AG09319 (cell line): ENCODE measurements around the gene SLC52A3.

Source experiments
- DNase-seq: peaks from one replicate; pipeline ENCODE4 v3.0.0-alpha.2; 2010; ENCODE audit warnings: low read depth; ENCODE audit errors: extremely low read depth
- CTCF ChIP-seq: IDR thresholded peaks from 2 replicates; pipeline ENCODE4 v1.5.1; 2011; ENCODE audit warnings: low read depth, mild to moderate bottlenecking, inconsistent platforms, low read length, moderate library complexity

SLC52A3 gene

GRCh38 chr20:796921-797320 is 28.6 kb upstream of the SLC52A3 start:
- no peak for TF ChIP-seq CTCF

GRCh38 chr20:792248-792647 is 23.9 kb upstream of the SLC52A3 start:
- TF ChIP-seq CTCF = no peak
- DNase-seq = no peak

More at GRCh38 chr20:796921-797320, 28.6 kb upstream of the SLC52A3 start:
- no peak for DNase-seq

- DNase-seq = no peak
- no peak for TF ChIP-seq CTCF
These were observed 22.8 kb upstream of the SLC52A3 start for GRCh38 chr20:791056-791455.

- no peak for DNase-seq
- TF ChIP-seq CTCF = no peak
These were observed 19.5 kb upstream of the SLC52A3 start for GRCh38 chr20:787825-788224.

- DNase-seq = no peak
- TF ChIP-seq CTCF = no peak
These were observed 11.5 kb upstream of the SLC52A3 start for GRCh38 chr20:779771-780170.

- no peak for DNase-seq
- TF ChIP-seq CTCF = no peak
These were observed 7.9 kb upstream of the SLC52A3 start for GRCh38 chr20:776165-776564.

GRCh38 chr20:775679-776135 is 7.4 kb upstream of the SLC52A3 start:
- TF ChIP-seq CTCF = no peak
- no peak for DNase-seq
